ENCODE measurements around the gene GABBR2.

GABBR2 gene

DNA sequence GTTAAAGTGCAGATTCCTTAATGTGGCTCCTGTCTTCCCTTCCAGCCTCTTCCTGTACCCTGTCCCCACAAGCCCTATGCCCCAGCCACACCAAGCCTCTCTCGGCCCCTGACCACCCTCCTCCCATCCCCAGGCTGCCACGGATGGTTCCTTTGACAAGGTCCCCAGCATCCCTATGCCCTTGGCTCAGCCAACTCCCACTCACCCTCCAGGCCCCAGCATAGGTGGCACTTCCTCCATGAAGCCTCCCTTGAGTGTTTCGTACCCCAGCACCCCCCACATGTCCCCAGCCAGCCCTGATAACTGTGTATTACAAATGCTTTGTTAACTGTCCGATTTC is 337.8 kb downstream of the GABBR2 start:
- DNase-seq (ENCODE audit: low read depth in 2 of 2), result no peak

DNA sequence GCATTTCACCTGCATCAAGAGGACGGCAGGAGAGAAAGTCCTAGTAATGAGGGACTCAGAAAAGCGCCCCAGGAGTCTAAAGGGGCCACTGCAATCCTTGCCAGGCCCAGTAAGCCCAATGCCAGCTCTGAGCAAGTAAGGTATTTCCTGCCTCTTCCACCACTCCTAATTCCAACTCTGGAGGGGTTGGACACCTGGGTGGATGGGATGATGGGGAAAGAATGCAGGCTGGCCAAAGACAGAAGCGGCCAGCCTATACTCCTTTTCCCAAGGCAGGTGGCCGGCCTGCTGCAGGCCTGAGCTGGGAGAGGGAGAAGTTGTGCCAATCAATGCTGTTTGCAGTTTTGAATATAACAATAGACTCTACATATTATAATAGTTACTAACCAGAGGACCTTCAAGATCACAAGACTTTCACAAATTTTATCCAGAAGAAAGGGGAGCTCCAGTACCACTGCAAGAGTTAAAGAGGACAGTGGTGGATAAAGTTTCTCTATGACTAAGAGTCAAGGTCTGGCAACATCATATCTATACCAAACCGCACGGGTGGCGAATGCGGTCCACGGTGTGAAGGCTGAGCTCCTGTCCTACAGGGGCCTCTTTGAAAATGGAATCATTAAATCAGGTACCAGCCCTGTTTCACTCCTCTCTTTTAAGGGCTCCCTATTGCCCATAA is 338.3 kb downstream of the GABBR2 start:
- DNase-seq (ENCODE audit: low read depth in 2 of 2), result no peak

DNA sequence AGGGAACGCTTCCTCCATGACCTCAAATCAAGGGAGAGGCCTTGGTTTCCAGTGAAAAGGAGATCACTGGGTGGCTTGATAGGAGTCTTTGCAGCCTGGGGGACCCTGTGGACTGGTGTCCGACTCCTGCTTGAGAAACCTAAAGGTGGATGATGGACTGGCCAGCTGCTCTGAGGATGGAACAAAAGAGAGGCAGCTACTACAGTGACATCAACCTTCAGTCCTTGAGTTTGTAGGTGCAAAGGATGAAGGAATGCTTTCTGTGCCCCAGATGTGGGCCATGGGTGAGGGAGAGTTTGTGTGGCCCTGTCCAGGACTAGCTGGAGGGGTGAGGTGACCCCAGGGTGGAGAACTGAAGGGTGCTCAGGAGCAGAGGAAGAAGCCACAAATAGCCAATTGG is 338.8 kb downstream of the GABBR2 start:
- no peak for DNase-seq (ENCODE audit: low read depth in 2 of 2)

DNA sequence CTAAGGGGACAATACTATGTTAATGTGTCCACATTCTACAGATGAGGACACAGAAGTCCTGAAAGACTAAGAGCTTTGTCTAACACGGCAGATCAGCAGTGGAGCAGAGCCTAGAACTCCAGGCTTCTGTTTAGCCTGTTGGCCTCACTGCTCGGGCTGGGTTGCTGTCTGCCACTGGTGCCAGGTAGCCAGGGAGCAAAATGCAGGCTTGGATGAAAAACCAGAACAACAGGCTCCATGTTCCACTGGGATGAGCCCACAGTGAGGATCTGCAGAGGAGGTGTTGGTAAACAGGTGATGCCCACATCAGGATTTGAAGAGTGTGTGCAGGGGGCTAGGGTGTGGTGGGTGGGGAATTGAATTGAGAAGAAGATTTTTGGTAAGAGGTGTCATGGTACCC is 339.3 kb downstream of the GABBR2 start:
- DNase-seq (ENCODE audit: low read depth in 2 of 2), result no peak

DNA sequence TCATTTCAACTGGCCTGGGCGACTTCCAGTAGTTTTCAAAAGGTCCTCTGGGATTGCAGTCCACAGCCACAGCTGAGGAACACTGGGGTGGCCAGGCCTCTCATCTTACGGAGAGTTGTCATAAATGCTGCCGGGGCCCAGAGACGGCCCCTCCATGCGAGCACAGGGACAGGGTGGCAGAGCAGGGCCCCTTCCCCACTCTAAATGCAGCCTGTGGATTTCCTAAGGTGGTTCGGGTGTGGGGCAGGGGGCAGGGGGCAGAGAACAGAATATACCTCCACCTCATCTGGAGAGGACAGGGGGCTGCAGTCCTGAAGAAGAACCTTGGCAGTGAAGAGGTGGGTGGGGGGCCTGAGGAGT is 339.7 kb downstream of the GABBR2 start:
- DNase-seq (ENCODE audit: low read depth in 2 of 2), result no peak

DNA sequence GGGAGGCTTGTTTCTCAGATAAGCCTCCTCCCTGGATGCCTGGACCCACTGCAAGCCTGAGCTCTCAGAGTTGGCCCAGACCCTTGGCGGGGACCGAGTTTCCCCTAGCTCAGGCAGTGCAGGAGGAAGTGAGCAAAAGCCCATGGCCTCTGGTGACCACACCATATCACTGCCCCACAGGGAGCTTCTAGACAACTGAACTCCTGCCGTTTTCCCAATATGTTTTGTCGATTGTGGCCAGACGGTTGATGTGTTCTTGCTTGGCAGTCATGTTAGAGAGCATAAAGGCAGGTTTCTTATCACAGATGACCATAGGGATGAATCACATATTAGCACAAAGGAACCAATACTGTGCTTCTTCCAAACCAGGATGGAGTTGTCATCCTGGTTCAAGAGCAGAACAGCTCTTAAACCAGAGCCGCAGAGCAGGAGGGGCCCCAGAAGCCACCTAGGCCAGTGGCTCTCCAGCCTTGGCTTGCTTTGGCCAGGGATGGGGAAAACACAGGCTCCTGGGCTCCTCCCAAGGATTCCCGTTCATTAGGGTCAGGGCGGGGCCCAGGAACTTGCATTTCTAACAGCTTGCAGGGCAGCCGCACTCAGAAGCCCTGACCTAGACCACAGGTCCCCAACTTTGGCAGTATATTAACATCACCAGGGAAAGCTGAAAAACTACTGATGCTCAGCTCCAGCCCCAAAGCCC is 340.2 kb downstream of the GABBR2 start:
- no peak for DNase-seq (ENCODE audit: low read depth in 2 of 2)

DNA sequence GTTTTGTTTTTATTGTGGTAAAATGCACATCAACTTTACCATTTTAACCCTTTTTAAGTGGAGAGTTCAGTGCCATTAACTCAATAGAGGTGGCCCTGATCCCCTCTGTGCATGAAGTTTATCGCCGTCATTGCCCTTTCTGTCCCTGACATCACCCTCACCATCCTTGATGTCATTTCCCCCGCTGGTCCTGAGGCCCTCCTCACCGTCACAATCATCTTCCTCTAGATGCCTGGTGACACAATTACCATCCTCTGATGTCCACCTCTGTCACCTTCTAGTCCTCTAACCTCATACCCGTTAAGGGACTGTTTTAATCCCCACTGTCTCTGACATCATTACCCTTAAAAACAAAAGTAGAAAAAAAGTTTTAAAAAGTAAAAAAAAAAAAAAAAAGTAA is 340.8 kb downstream of the GABBR2 start:
- DNase-seq (ENCODE audit: low read depth in 2 of 2), result no peak

DNA sequence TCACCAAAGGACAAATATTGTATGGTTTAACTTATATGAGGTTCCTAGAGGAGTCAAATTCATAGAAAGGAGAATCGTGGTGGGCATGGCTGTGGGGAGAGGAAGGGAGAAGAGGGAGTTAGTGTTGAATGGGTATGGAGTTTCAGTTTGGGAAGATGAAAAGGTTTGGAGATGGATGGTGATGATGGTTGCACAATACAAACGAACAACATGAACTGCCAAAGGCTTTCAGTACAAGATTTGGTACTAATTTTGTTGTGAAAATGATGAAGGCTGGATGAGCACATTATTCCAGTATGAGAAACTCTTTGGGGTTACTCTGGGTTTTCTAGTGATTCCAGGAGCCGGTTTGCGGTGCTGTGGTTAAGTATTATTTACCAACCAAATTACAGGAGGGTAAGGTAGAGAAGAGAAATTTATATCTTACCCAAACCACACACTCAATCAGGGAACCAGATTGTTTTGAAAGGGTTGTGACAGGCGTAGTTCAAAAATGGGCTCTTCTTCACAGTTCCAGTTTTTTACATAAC is 341.3 kb downstream of the GABBR2 start:
- DNase-seq (ENCODE audit: low read depth in 2 of 2), result no peak

DNA sequence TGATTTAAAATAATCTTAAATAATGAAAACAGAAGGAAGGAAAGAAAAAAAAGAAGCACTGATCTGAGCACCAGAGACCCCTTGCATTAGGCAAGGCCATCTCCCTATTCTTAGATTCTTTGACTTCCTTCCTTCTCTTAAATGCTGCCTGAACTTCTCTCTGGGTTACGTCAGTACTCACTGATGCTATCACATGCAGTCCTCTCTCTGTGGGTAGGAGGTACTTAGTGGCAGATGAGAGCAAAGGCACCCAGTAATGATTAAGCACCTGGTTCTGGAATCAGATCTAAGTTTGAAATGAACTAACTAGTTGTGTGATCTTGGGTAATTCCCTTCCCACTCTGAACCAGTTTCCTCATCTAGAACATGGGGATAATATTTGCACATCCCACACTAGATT is 343.0 kb downstream of the GABBR2 start:
- DNase-seq (ENCODE audit: low read depth in 2 of 2), result no peak

DNA sequence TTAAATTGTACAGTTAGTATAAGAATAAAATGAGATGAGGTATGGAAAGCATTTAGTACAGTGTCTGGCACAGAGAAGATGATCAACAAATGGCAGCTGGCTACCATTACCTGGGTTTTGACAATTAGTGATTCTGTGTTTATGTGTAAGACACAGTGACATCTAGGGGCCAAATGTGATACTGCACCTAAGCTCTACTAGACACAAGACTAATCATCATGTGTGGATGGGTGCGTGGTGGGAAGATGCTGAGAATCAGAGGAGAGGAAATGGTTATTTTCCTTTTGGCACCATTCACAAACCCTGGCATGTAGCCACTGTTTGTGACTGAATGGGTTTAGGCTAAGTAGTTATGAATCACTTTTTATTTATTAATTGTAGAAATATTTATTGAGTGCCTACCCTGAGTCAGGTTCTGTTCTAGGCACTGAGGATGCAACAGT is 343.5 kb downstream of the GABBR2 start:
- DNase-seq (ENCODE audit: low read depth in 2 of 2), result no peak

DNA sequence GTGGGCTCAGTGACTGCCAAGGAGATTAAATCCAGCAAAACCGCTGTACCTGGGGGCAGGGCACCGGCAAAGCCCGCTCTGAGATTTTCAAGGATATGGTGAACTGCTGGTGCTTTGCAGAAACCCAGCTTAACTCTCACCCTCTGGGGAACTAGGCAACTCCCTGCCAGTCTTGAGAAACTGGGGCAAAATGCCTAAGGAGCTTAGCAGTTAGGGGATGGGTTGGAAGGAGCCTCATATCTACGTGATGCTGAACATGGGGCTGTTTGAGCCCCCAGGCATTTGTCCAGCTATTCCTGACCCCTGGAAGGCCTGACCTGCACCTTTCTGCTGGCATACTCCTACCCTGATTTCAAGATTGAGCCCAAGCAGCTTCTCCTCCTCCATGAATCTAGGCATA is 344.6 kb downstream of the GABBR2 start:
- no peak for DNase-seq (ENCODE audit: low read depth in 2 of 2)

DNA sequence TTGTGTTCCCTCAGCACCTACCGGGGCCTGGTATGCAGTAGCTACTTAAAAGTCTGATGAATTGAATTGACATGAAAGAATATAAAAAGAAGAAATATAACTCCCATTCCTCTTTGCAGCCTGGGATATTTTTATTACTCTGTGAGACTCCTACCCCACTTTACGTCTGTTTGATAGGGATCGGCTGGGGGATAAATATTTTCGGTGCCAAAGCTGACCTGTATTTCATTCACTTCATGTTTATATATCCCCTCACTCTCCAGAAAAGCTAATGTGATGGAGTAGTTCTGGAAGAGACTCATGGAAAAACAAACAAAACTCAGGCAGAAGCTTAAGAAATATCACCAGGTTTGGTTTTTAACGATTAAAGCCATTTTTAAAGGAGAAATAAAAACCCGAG is 345.1 kb downstream of the GABBR2 start:
- DNase-seq (ENCODE audit: low read depth in 2 of 2), result no peak

DNA sequence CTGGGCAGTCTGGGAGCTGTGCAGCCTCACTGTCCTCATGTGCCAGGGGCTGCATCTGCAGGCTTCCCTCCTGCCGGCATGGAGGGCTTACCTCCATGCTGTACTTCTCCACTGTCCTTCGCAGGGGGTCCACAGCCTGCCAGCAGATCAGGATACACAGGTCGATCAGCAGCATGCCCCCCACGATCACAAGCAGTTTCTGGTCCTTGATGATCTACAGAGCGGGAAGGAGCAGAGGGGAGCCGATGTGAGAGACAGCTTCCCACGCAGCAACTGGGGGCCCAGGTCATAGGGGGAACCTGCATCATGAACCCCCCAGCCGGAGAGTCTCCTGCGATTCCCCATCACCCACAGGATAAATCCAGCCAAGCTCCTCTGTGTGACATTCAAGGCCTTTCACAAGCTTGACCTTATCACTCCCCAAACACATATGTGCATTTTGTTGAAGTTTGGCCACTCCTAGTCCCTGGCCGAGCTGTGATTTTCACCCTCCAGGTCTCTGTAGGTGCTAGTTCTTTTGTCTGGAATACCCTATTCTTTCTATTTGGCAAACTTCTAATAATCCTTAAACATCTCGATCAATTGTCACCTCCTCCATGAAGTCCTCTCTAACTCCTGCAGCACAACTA is 346.0 kb downstream of the GABBR2 start:
- DNase-seq (ENCODE audit: low read depth in 2 of 2), result no peak

DNA sequence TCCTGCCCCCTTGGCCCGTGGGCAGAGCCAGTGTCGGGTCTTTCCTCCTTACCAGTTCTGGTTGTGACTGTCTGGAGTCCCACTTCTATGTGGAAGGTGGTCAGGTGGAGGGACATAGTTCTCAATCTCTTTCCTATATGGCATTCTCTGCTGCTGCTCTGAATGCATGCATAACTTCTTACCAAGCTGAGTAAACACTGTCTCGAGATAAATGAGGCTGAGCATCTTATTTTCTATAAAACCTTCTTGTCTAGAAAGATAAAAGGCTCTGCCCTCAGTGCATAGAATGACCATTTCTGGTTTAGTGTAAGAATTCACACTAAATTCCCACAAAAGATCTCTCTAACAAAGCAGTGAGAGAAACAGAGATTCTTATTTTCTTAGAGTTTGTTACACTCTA is 347.1 kb downstream of the GABBR2 start:
- DNase-seq (ENCODE audit: low read depth in 2 of 2), result no peak

DNA sequence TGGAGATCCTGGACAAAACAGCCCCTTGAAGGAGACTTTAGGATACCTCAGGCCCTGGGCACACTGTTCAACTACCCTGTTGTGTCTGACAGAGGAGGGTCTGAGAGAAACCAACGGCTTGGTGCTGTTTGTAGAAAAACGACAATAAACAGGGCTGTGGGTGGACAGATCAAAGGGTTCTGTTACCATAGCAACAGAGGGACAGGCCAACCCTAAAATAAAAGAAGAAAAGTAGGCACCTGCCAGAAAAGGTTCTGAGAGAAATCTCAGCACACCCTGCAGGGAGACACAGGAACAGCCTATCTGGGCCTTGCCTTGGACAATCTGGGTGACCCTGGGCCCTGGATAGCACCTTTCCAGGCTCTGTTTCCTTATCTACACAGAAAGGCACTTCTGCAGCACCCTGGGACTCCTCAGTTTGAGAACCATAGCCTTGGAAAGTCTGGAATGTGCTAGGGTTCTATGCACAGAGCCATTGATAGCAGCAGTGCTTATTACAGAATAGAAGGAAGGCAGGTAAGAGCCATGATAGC is 348.5 kb downstream of the GABBR2 start:
- DNase-seq (ENCODE audit: low read depth in 2 of 2), result no peak

DNA sequence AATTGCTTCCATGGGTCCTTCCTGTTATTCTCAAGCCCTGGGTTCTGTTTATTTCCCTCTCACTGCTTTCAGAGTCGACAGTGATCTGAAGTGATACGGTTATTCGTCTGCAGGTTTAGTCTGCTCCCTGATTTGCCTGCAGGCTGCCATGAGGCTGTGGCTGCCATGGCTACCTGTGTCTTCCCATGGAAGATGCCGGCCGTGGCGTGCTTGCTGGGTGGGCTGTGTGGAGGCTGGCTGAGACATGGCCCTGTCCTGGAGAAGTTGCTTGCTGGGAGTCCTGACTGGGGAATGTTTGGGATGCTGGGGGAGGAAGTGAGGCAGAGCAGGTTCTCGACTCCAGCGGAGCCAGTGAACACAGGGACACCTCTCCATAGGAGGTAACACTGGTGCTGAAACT is 349.2 kb downstream of the GABBR2 start:
- no peak for DNase-seq (ENCODE audit: low read depth in 2 of 2)

DNA sequence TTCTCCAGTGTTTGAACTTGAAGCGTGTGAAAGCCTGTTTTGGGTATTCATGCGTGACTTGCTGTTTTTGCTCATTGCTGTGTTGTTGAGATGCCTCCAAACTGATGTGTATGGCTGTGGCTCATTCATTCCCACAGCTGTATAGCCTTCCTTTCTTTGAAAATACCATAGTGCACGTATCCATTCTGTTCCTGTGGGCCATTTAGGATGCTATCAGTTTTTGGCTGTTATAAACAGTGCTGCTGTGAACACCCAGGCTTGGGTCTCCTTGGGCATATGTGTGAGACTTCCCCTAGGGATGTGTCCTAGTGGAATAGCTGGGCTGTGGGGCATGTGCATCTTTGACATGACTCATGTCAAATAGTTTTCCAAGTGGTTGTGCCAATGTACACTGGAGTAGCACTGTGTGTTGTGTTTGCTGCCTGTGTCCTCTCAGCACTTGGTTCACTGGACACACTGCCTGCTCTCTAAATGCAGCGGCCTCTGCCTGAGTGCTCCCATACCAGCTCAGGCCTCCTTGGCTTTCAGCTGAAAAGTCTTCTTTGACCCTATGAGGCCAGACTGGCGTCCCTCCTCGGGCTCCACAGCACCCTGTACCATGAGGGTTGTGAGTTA is 350.7 kb downstream of the GABBR2 start:
- DNase-seq (ENCODE audit: low read depth in 2 of 2), result no peak

DNA sequence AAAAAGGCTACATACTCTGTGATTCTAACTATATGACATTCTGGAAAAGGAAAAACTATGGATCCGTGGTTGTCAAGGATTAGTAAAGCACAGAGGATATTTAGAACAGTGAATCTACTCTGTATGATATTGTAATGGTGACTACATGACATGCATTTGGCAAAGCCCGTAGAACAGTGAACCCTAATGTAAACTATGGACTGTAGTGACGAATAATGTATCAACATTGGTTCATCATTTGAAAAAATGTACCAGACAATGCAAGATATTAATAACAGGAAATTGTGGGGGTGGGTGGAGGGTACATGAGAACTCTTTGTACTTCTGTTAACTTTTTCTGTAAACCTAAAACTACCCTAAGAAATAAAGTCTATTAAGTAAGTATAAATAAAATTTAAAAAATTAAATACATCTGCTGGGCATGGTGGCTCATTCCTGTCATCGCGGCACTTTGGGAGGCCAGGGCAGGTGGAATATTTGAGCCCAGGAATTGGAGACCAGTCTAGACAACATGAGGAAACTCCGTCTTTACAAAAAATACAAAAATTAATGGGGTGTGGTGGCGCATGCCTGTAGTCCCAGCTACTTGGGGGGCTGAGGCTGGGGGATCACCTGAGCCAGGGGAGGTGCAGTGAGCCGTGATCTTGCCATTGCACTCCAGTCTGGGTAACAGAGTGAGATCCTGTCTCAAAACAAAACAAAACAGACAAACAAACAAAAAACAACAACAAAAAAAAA is 351.6 kb downstream of the GABBR2 start:
- no peak for DNase-seq (ENCODE audit: low read depth in 2 of 2)

DNA sequence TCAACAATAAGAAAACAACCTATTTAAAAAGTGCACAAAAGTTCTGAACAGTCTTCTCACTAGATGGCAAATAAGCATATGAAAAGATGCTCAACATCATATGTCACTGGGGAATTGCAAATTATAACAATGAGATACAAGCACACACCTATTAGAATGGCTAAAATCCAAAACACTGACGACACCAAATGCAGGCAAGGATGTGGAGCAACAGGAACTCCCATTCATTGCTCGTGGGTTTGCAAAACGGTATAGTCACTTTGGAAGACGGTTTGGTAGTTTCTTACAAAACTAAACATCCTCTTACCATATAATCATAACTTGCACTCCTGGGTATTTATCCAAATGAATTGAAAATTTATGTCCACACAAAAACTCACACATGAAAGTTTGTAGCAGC is 352.4 kb downstream of the GABBR2 start:
- no peak for DNase-seq (ENCODE audit: low read depth in 2 of 2)

DNA sequence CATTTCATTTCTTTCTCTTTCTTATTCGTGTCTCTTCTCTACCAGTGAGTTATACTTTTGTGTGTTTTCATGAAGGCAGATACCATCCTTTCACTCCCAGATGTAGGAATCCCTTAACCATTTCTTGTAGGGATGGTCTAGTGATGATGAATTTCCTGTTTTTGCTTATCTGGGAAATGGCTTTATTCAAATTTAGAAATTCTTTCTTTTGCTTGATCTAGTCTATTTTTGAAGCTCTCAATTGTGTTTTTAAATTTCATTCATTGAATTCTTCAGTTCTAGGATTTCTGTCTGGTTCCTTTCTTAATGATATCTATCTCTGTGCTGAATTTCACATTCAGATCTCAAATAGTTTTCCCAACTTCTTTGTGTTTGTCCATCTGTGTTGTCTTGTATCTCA is 357.4 kb downstream of the GABBR2 start:
- DNase-seq (ENCODE audit: low read depth in 2 of 2), result no peak

DNA sequence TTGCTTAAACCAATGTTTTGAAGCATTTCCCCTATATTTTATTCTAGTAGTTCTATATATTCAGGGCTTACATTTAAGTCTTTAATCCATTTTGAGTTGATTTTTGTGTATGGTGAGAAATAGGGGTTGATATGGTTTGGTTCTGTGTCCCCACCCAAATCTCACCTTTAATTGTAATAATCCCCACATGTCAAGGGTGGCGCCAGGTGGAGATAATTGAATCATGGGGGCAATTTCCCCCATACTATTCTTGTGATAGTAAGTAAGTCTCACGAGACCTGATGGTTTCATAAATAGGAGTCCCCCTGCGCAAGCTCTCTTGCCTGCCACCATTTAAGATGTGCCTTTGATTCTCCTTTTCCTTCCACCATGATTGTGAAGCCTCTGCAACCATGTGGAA is 361.1 kb downstream of the GABBR2 start:
- no peak for DNase-seq (ENCODE audit: low read depth in 2 of 2)

DNA sequence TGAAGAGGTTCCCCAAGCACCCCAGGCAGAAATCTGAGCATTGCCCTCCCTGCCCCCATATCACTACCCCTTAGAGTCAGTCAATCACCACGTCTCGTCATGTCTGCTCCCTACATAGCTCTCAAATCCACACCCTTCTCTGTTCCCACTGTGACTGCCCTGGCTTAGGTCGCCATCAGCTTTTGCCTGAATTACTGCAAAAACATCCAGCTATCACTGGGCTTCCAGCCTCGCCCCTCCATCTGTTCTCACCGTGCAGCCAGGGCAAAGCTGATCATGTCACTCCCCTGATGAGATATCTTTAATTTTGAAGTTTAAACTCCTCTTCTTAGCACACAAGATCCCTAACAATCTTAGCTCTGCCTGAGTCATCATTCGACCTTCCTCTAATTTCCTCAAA is 363.7 kb downstream of the GABBR2 start:
- DNase-seq (ENCODE audit: low read depth in 2 of 2), result no peak
